ENCODE measurements around the gene GAK. TPM values are rescaled to one million over a fixed set of nuclear protein-coding genes. Genes with fewer than 3 reads are reported as not detected.

The GAK gene
- total RNA-seq, 1 experiment from 2014 or later, result 67.2 TPM

- no peak for DNase-seq (ENCODE audit: extremely low read depth, low read depth)
Measured at GRCh38 chr4:875818-876423, 56.2 kb downstream of the GAK start.

DNA sequence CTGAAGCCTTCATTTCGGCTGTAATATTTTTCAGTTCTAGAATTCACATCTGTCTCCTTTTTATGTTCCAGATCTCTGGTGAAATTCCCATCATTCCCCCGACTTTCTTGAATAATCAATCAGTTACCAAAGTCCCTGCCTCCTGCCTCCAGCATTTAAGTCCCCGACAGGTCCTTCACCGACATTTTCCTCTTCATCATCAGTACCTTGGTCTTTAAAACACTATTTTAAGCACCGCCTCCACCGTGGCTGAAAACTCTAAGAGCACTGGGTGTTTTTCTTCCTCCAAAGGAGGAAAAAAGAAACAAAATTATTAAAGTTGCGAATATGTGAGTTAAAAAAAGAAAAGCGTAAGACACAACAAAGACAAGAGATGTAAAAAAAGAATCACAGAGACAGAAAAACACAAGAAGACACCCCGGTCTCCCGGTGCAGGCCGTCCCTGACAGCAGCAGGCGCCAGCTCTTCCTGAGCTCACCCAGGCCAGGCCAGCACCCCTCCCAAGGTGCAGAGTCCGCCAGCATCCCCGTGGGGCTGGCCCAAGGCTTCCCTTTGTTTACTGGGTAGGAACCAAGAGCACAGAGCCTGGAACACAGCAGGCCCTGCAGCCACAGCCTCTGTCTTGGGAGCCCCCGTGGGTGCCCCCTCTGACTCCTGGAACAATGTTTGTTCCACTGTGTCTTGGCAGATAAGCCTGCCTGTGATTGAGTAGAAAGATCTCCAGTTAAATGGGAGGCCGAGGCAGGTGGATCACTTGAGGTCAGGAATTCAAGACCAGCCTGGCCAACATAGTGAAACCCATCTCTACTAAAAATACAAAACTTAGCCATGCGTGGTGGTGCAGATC lies 56.9 kb downstream of the GAK start:
- DNase-seq (ENCODE audit: extremely low read depth, low read depth), result no peak

DNA sequence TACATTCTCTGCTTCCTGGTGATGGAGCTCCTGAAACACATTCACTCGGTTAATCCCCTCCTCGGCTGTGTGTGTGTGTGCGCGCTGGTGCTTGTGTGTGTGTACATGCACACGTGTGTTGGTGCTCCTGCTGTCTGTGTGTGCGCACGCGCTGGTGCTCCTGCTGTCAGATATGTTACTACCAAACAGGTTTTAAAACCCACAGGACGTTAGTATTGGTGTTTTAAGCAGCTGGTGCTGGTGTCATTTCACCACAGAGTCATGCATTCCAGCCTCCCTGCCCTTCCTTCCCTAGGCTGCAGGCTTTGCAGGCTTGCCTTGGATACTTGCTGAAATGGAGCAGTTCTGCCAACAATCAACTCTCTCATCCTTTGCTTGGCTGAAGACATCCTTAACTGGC lies 58.1 kb downstream of the GAK start:
- no peak for DNase-seq (ENCODE audit: extremely low read depth, low read depth)

- DNase-seq (ENCODE audit: extremely low read depth, low read depth), result no peak
Measured at GRCh38 chr4:872241-872981, 59.7 kb downstream of the GAK start.

GRCh38 chr4:871484-871883 lies 60.6 kb downstream of the GAK start:
- DNase-seq (ENCODE audit: extremely low read depth, low read depth), result no peak

DNA sequence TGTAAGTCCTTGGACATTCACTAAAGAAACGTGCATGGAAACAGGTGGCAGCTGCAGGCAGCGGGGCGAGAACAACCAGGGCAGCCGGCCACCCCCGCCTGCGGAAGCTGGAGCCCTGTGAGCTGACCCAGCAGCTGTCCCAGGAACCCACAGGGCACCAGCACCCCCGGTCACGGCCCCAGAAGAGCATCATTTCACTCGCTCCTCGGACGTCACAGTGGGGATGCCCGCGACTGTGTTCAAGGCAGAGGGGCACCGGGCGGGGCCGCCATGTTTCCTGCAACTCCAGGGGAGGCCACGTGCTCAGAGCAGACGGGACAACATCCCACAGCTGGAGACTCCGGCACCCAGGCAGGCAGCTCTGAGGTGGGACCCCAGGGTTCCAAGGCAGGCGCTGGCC lies 61.2 kb downstream of the GAK start:
- DNase-seq (ENCODE audit: extremely low read depth, low read depth), result no peak

DNA sequence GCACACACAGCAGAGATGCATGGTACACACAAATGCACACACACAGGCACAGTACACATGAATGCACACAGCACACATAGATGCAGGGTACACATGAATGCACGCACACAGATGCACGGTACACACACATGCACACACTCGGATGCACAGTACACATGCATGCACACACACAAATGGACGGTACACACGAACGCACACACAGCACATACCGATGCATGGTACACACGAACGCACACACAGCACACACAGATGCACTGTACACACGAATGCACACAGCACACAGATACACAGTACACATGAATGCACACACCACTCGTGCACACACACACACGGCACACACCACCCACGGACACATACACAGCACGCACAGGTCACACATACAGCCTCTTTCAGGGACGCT lies 62.3 kb downstream of the GAK start:
- DNase-seq (ENCODE audit: extremely low read depth, low read depth), result no peak

DNA sequence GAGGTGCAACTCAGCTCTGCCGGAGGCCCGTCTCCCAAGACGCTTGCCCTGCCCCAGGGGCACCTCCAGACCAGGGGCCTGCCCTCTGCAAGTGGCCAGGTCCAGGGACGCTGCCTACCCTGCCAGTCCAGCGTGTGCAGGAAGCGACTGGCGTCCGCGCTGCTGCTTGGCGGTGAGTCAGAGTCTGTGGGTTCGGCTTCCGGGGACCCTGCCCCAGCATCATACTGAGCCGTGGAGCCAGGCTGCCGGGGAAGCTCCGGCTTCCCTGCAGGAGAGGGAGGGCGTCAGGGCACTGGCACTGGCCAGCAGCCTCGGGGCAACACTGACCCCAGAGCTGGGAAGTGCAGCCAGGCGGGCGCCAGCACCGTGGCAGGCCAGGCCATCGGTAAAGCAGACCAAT lies 63.7 kb downstream of the GAK start:
- DNase-seq (ENCODE audit: extremely low read depth, low read depth), result no peak

DNA sequence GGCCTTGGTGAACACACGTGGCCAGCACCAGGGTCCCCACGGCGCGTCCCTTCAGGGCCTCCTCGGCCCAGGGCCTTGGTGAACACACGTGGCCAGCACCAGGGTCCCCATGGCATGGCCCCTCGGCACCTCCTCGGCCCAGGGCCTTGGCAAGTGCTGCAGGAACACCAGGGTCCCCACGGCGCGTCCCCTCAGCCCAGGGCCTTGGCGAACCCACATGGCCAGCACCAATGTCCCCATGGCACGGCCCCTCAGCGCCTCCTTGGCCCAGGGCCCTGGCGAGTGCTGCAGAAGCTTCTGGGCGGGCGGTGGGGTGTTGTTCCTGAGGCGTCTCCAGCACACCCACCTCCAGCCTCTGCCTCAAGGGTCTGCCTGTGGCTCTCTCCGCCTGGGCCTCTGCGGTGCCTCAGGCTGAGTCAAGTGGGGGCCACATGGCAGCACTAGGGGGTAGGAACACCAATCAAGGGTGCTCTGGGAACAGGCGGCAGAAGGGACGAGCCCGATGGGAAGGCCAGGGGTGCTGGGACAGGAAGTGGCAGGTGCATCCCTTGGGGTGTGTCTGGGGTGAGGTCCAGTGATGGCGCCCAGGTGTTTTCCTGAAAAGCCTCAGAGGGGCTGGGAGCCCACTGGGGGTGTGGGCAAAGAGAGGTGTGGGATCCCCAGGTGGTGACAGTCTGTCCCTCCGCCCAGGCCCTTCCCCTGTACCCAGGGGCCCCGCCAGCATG lies 64.4 kb downstream of the GAK start:
- no peak for DNase-seq (ENCODE audit: extremely low read depth, low read depth)

DNA sequence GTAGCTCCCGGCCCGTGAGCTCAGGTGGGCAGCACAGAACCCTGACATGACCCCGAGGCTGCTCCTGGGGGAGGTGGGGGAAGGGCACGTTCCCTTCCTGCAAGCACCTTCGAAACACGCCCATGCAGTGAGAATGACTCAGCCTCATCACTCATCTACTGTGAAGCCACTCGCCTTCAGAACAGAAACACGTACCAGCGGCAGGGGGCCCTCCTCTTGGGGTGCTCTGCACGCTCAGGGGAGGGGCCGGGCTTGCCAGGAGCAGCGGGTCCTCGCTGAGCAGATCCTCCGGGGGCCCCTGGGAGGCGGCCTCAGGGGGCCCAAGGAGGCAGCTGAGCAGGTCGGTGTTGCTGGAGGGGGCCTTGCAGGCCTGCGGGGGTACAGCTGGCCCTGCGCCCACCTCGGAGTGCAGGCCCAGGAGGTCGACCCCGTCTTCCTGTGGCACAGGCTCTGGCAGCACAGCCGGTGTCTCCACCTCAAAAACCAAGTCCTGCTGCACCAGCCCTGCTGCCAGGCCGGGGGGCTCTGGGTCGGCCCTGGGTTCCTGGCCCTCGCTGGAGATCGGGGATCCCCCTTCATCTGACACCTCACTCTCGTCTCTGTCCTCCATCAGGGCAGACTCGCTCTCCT lies 65.2 kb downstream of the GAK start:
- peak; percentile 17 for DNase-seq (ENCODE audit: extremely low read depth, low read depth)

GRCh38 chr4:866068-866760 lies 65.9 kb downstream of the GAK start:
- no peak for DNase-seq (ENCODE audit: extremely low read depth, low read depth)

DNA sequence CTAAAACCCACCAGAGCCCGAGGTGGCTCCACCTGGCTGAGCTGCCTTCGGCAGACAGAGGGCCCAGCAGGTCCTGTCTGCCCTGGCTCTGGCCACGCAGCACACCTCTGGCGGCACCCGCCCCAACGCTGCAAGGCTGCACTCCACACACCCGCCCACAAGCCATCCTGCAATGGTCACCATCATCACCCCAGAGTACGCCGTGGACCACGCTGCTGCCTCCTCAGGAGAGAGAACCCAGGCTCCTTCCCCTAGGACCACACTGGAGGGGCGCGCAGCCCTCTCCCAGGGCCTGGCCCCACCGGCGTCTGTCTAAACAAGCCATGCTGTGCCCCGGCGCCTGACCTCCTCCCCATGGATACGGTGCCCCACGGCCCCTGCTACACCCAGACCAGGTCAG lies 66.5 kb downstream of the GAK start:
- DNase-seq (ENCODE audit: extremely low read depth, low read depth), result no peak

DNA sequence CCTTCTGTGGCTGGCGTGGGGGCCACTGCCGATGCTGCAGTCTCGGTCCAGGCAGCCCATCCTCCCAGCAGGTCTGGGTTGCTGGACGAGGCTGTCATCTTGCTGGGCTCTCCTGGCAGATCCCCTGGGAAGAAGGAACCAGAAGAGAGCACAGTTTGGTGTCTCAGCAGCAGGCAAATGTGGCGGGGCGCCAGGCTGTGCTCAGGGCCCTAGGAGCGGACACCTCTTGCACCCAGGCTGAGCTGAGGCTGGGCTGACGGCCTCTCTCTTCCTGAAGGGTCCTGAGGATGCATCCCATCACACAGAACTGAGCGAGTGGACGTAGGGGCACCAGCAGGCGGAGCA lies 67.0 kb downstream of the GAK start:
- DNase-seq (ENCODE audit: extremely low read depth, low read depth), result no peak

DNA sequence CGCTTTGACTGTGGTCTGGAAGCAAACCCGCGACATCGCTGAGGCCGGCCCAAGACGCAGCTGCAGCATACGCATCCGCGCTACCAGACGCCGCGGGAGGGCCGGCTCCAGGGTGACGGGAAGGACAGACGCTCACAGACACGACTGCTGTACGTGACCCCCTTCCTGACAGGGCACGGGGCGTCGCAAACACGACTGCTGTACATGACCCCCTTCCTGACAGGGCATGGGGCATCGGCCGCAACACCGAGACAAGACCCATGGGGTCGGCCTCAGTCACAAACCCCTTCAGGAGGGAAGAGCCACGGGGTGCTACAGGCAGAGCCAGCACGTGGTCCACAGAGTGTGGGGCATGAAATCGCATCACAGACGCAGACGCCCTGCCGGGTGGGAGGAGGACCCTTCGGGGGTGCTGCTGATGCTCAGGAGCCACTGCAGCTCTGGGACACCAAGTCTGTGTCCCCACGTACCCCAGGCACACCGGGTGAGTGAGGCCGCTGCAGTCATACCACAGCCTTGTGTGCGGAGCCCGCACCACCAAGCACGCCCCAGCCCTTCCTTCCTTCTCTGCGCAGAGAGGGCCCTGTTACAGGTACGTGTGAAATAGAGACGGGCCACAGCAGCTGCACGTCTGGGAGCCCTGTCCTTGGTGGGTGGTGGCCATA lies 67.5 kb downstream of the GAK start:
- no peak for DNase-seq (ENCODE audit: extremely low read depth, low read depth)

- DNase-seq (ENCODE audit: extremely low read depth, low read depth), result no peak
Measured at GRCh38 chr4:860561-860960, 71.6 kb downstream of the GAK start.

GRCh38 chr4:859496-859895 lies 72.6 kb downstream of the GAK start:
- no peak for DNase-seq (ENCODE audit: extremely low read depth, low read depth)

DNA sequence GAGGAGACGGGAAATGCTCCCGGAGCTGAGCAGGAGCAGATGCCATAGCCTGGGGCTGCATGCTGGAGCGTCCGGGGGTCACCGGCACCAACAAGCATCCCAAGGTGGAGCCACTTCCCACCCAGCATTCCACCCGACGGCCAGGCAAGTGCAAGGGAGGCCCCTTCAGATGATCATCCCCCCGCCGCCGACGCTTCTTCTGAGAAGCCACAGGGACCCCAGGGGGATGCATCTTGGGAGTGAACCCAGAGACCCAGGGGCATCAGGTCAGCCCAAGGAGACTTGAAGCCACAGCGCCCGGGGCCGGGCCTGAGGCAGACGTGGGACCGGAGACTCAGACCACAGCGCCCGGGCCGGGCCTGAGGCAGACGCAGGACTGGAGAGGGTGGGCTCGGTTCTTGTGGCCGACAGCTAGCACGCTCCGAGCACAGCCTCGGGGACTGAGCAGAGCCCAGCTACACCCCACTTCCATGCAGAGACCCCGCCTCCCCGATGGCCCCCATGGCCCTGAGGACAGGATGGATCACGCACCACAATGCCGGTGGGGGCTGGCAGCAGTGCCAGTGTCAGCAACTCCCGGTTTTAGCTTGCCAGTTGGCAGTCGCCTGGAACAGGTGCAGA lies 73.2 kb downstream of the GAK start:
- no peak for DNase-seq (ENCODE audit: extremely low read depth, low read depth)

DNA sequence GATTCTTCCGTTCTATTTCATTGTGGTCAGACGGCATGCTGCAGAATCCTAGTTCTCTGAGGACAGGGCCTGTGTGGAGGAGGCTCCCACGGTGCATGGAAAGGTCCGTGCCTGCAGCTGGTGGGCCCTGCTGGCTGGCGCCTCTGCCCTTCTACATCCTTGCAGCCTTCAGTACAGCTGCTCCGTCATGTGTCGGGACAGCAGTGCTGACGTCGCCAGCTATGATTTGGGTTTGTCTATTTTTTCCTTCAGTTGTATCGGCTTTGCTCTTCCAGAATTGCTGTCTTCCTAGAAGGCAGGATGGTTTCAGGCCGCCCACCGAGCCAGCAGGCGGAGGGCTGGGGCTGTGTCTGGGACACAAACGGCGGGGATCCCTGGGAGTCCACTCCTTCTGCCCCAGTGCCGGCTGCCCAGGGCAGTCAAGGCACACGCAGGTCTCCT lies 74.1 kb downstream of the GAK start:
- DNase-seq (ENCODE audit: extremely low read depth, low read depth), result no peak

- no peak for DNase-seq (ENCODE audit: extremely low read depth, low read depth)
Measured at GRCh38 chr4:857461-857860, 74.7 kb downstream of the GAK start.

Data from NCI-H460 (cell line).